ENCODE data around the gene ERC1. TPM values are rescaled to one million over a fixed set of nuclear protein-coding genes. Genes with fewer than 3 reads are reported as not detected.
"Not testable (repeated sequence)": the region's sequence is repeated elsewhere in the genome, so short reads cannot be mapped to it uniquely, and the experiment has no call there.

The ERC1 gene
- total RNA-seq, 1 experiment from 2014 or later: 40.4 TPM

DNA sequence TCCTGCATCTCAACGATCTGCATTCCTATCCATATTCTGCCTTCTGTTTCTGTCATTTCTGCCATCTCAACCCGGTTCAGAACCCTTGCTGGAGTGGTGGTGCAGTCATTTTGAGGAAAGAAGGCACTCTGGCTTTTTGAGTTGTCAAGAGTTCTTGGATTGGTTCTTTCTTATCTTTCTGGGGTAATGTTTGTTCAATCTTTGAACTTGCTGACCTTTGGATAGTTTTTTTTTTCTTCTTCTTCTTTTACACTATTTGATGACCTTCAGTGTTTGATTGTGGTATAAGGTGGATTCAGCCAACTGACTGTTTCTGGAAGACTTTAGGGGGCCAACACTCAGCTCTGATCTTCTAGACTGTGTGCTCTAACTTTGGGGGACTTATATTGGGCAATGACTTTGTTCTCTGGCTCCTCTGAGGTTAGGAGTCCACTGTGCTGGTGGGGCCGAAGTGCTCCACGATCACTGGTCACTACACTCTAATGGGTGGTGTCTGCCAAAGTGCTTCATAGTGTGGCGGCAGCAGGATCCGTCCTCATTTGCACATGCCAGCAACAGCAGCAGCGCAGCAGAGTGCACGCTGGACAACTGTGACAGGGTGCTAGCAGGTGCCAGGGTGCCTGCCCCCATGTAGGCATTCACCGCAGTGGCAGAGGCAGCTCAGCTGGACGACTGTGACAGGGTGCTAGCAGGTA, 347.6 kb downstream of the ERC1 start:
- CTCF ChIA-PET: no interaction called here
- intact Hi-C loops (cut with micrococcal nuclease; ENCODE audit: unreplicated experiment): no loop called here
- TF ChIP-seq REST (IDR thresholded peaks at IDR 0.05; ENCODE audit: insufficient read depth in 1 of 2, low read depth in 2 of 2, low read length in 1 of 2): no peak
- TF ChIP-seq TCF7L2 (IDR thresholded peaks at IDR 0.05; ENCODE audit: low read depth, low read length): no peak
- no peak for TF ChIP-seq CTCF (IDR thresholded peaks at IDR 0.05)
- TF ChIP-seq SIN3A (IDR thresholded peaks at IDR 0.05; ENCODE audit: borderline replicate concordance, insufficient read depth, low read depth, low read length): no peak
- TF ChIP-seq POLR2AphosphoS5 (IDR thresholded peaks at IDR 0.05; ENCODE audit: low read depth, low read length): no peak
- H3K27ac ChIP-seq (ENCODE audit: low read length): no peak overlapping the region
- no peaks in the 10 kb centered on the region for H3K9me3 ChIP-seq (ENCODE audit: control insufficient read depth, insufficient read depth, low read depth, low read length)
- BruUV-seq (replicated peaks): no TSS peak
- in situ Hi-C loops (cut with HindIII; ENCODE audit: low pct_unique_long_range_greater_than_20kb, low sequenced_read_pairs): no loop called here
- H3K27me3 ChIP-seq (ENCODE audit: control insufficient read depth, insufficient read depth, low read length): no peaks in the 10 kb centered on the region
- DNase-seq (ENCODE audit: low read depth, low spot score): no peak
- POLR2A ChIA-PET: no interaction called here
- H3K4me1 ChIP-seq (ENCODE audit: control insufficient read depth, insufficient read depth, low read length): no peaks in the 10 kb centered on the region
- no peak overlapping the region for H3K4me3 ChIP-seq (ENCODE audit: low read depth in 2 of 2, low read length in 2 of 2)
- ATAC-seq: no peak
- H3K36me3 ChIP-seq (ENCODE audit: control insufficient read depth, insufficient read depth, low read length): no peaks in the 10 kb centered on the region

GRCh38 chr12:1339178-1339541, 348.1 kb downstream of the ERC1 start:
- BruUV-seq (replicated peaks); POLR2A ChIA-PET; intact Hi-C loops (cut with micrococcal nuclease; ENCODE audit: unreplicated experiment); H3K36me3 ChIP-seq (ENCODE audit: control insufficient read depth, insufficient read depth, low read length); CTCF ChIA-PET; H3K4me3 ChIP-seq (ENCODE audit: low read depth in 2 of 2, low read length in 2 of 2); H3K27ac ChIP-seq (ENCODE audit: low read length); H3K27me3 ChIP-seq (ENCODE audit: control insufficient read depth, insufficient read depth, low read length); in situ Hi-C loops (cut with HindIII; ENCODE audit: low pct_unique_long_range_greater_than_20kb, low sequenced_read_pairs); DNase-seq (ENCODE audit: low read depth, low spot score); H3K4me1 ChIP-seq (ENCODE audit: control insufficient read depth, insufficient read depth, low read length); ATAC-seq; H3K9me3 ChIP-seq (ENCODE audit: control insufficient read depth, insufficient read depth, low read depth, low read length): not testable (repeated sequence)

- Histone ChIP-seq H3K27me3 (ENCODE audit: control insufficient read depth, insufficient read depth, low read length) (no peaks in the 10 kb centered on the region), H3K36me3 (ENCODE audit: control insufficient read depth, insufficient read depth, low read length) (no peaks in the 10 kb centered on the region), H3K4me3 (ENCODE audit: low read depth in 2 of 2, low read length in 2 of 2) (no peak overlapping the region), H3K27ac (ENCODE audit: low read length) (no peak overlapping the region), H3K4me1 (ENCODE audit: control insufficient read depth, insufficient read depth, low read length) (no peaks in the 10 kb centered on the region), H3K9me3 (ENCODE audit: control insufficient read depth, insufficient read depth, low read depth, low read length) (no peaks in the 10 kb centered on the region)
- DNase-seq (ENCODE audit: low read depth, low spot score) (no peak), ATAC-seq (no peak)
- intact Hi-C loops (cut with micrococcal nuclease; ENCODE audit: unreplicated experiment) (no loop called here), in situ Hi-C loops (cut with HindIII; ENCODE audit: low pct_unique_long_range_greater_than_20kb, low sequenced_read_pairs) (no loop called here)
- TF ChIP-seq CTCF (IDR thresholded peaks at IDR 0.05) (no peak), TCF7L2 (IDR thresholded peaks at IDR 0.05; ENCODE audit: low read depth, low read length) (no peak), REST (IDR thresholded peaks at IDR 0.05; ENCODE audit: insufficient read depth in 1 of 2, low read depth in 2 of 2, low read length in 1 of 2) (no peak), POLR2AphosphoS5 (IDR thresholded peaks at IDR 0.05; ENCODE audit: low read depth, low read length) (no peak), SIN3A (IDR thresholded peaks at IDR 0.05; ENCODE audit: borderline replicate concordance, insufficient read depth, low read depth, low read length) (no peak)
- no TSS peak for BruUV-seq (replicated peaks)
- CTCF ChIA-PET: no interaction called here
- POLR2A ChIA-PET: no interaction called here
Observed at GRCh38 chr12:1339618-1340319, 348.7 kb downstream of the ERC1 start.
